Ishikawa (cell line): Measurements from ENCODE around the gene ZBTB47.
A peak's percentile ranks its signal among the peaks of the same experiment; 100 is the strongest.

Source experiments
- CEBPB ChIP-seq: IDR thresholded peaks from 2 replicates; pipeline ENCODE4 v1.6.1; 2012
- CREB1 ChIP-seq: IDR thresholded peaks from 2 replicates; pipeline ENCODE4 v1.6.1; 2012; ENCODE audit warnings: low read depth
- EGR1 ChIP-seq: IDR thresholded peaks from 2 replicates; pipeline ENCODE4 v1.6.1; 2012
- EP300 ChIP-seq: IDR thresholded peaks from 2 replicates; pipeline ENCODE4 v1.6.1; 2012; ENCODE audit warnings: borderline replicate concordance
- FOXM1 ChIP-seq: IDR thresholded peaks from 2 replicates; pipeline ENCODE4 v1.6.1; 2012; ENCODE audit warnings: low read depth, borderline replicate concordance
- NFIC ChIP-seq: IDR thresholded peaks from 2 replicates; pipeline ENCODE4 v1.6.1; 2012
- RAD21 ChIP-seq: IDR thresholded peaks from 2 replicates; pipeline ENCODE4 v1.6.1; 2012; ENCODE audit warnings: low read depth
- TAF1 ChIP-seq: IDR thresholded peaks from 2 replicates; pipeline ENCODE4 v1.6.1; 2012; ENCODE audit warnings: low read depth, mild to moderate bottlenecking
- TCF12 ChIP-seq: IDR thresholded peaks from 2 replicates; pipeline ENCODE4 v1.6.1; 2012; ENCODE audit warnings: low read depth
- TEAD4 ChIP-seq: IDR thresholded peaks from 2 replicates; pipeline ENCODE4 v1.6.1; 2012
- YY1 ChIP-seq: IDR thresholded peaks from 2 replicates; pipeline ENCODE4 v1.6.1; 2012; ENCODE audit warnings: low read depth
- ZBTB7A ChIP-seq: IDR thresholded peaks from 2 replicates; pipeline ENCODE4 v1.6.1; 2012; ENCODE audit warnings: low read depth
- TF ChIP-seq, protein P1 (sequence below): IDR thresholded peaks from 2 replicates; pipeline ENCODE4 v1.6.1; 2012
- TF ChIP-seq, protein P2 (sequence below): IDR thresholded peaks from 2 replicates; pipeline ENCODE4 v1.6.1; 2012; ENCODE audit warnings: low read depth, mild to moderate bottlenecking
- TF ChIP-seq, protein P3 (sequence below): IDR thresholded peaks from 2 replicates; pipeline ENCODE4 v1.6.1; 2012

The ZBTB47 gene

DNA sequence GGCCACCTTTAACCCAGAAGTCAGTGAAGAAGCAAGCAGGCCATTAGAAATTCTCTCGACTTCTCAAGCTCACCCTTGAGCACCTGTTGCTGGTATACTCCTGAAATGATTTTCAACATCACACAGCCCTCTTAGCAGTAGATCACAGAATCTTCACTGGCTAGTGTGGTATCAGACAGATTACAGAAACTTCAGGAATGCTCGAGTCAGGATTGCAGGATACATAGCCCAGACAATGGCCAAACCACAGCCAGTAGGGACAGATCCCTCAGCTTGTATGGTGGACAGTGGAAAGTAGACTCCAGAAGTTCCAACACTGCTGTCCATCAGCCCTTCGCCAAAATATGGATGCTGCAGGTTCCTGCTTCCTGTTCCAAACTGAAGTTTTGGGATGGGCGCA, 27.3 kb downstream of the ZBTB47 start:
- TF ChIP-seq, protein P1, sequence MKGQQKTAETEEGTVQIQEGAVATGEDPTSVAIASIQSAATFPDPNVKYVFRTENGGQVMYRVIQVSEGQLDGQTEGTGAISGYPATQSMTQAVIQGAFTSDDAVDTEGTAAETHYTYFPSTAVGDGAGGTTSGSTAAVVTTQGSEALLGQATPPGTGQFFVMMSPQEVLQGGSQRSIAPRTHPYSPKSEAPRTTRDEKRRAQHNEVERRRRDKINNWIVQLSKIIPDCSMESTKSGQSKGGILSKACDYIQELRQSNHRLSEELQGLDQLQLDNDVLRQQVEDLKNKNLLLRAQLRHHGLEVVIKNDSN, result no peak
- TF ChIP-seq, protein P2, sequence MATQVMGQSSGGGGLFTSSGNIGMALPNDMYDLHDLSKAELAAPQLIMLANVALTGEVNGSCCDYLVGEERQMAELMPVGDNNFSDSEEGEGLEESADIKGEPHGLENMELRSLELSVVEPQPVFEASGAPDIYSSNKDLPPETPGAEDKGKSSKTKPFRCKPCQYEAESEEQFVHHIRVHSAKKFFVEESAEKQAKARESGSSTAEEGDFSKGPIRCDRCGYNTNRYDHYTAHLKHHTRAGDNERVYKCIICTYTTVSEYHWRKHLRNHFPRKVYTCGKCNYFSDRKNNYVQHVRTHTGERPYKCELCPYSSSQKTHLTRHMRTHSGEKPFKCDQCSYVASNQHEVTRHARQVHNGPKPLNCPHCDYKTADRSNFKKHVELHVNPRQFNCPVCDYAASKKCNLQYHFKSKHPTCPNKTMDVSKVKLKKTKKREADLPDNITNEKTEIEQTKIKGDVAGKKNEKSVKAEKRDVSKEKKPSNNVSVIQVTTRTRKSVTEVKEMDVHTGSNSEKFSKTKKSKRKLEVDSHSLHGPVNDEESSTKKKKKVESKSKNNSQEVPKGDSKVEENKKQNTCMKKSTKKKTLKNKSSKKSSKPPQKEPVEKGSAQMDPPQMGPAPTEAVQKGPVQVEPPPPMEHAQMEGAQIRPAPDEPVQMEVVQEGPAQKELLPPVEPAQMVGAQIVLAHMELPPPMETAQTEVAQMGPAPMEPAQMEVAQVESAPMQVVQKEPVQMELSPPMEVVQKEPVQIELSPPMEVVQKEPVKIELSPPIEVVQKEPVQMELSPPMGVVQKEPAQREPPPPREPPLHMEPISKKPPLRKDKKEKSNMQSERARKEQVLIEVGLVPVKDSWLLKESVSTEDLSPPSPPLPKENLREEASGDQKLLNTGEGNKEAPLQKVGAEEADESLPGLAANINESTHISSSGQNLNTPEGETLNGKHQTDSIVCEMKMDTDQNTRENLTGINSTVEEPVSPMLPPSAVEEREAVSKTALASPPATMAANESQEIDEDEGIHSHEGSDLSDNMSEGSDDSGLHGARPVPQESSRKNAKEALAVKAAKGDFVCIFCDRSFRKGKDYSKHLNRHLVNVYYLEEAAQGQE, result no peak
- no peak for TF ChIP-seq ZBTB7A
- no peak for TF ChIP-seq EGR1
- no peak for TF ChIP-seq RAD21
- TF ChIP-seq NFIC, result no peak
- no peak for TF ChIP-seq CEBPB
- no peak for TF ChIP-seq EP300
- TF ChIP-seq, protein P3, sequence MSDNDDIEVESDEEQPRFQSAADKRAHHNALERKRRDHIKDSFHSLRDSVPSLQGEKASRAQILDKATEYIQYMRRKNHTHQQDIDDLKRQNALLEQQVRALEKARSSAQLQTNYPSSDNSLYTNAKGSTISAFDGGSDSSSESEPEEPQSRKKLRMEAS, result no peak
- TF ChIP-seq TAF1, result no peak
- TF ChIP-seq CREB1, result no peak
- TF ChIP-seq TCF12, result no peak
- TF ChIP-seq FOXM1, result no peak
- no peak for TF ChIP-seq YY1

DNA sequence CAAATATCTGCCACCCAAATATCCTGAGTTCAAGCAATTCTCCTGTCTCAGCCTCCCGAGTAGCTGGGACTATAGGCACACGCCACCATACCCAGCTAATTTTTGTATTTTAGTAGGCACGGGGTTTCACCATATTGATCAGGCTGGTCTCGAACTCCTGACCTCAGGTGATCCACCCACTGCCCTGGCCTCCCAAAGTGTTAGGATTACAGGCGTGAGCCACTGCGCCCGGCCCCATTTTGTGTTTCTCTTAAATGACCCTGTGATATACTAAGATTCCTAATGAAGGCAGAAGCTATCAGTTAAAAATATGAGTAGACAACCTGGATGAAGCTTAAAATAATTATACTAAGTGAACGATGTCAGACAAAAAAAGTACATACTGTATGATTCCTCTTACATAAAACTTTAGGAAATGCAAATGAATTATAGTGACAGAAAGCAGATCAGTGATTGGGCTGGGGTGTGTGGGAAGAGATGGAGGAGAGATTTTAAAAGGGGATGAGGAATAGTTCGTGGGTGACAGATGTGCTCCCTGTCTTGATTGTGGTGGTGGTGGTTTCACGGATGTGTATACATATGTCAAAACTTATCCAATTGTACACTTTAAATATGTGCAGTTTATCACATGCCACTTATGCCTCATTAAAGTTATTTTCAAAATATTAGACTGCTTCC, 28.0 kb downstream of the ZBTB47 start:
- no peak for TF ChIP-seq CEBPB
- no peak for TF ChIP-seq RAD21
- no peak for TF ChIP-seq TCF12
- TF ChIP-seq, protein P3, result no peak
- no peak for TF ChIP-seq FOXM1
- no peak for TF ChIP-seq ZBTB7A
- no peak for TF ChIP-seq EP300
- TF ChIP-seq CREB1, result no peak
- no peak for TF ChIP-seq YY1
- no peak for TF ChIP-seq EGR1
- TF ChIP-seq, protein P1, result no peak
- no peak for TF ChIP-seq TAF1
- TF ChIP-seq NFIC, result no peak

DNA sequence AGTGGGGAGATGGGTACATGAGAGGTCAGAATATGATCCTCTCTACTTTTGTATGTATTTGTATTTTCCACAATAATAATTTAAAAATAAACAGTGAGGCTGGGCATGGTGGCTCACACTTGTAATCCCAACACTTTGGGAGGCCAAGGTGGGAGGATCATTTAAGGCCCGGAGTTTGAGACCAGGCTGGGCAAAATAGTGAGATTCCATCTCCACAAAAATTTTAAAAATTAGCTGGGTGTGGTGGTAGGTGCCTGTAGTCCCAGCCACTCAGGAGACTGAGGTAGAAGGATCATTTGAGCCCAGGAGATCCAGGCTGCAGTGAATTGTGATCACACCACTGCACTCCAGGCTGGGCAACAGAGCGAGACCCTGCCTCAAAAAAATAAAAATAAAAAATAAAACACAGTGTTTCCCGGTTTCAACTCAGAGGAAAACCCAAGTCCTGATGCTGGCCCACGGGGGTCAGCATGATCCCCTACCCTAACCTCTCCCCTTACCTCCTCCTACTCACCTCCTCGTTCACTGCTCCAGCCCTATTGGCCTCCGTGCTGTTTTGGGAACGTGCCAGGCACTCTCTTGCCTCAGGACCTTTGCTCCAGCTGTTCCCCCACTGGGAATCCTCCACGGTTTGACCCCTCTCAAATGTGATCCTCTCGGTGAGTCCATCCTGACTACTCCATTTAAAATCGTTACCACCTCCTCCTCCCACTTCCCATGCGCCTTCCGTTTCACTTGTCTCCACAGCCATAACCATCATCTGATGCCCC, 29.0 kb downstream of the ZBTB47 start:
- no peak for TF ChIP-seq TEAD4
- TF ChIP-seq EGR1, result no peak
- TF ChIP-seq RAD21, result no peak
- no peak for TF ChIP-seq ZBTB7A
- no peak for TF ChIP-seq TAF1
- TF ChIP-seq, protein P1, result no peak
- no peak for TF ChIP-seq FOXM1
- TF ChIP-seq, protein P2, result no peak
- TF ChIP-seq, protein P3, result no peak
- TF ChIP-seq NFIC, result no peak
- no peak for TF ChIP-seq TCF12
- no peak for TF ChIP-seq CREB1
- no peak for TF ChIP-seq CEBPB
- TF ChIP-seq YY1, result no peak
- TF ChIP-seq EP300, result no peak

DNA sequence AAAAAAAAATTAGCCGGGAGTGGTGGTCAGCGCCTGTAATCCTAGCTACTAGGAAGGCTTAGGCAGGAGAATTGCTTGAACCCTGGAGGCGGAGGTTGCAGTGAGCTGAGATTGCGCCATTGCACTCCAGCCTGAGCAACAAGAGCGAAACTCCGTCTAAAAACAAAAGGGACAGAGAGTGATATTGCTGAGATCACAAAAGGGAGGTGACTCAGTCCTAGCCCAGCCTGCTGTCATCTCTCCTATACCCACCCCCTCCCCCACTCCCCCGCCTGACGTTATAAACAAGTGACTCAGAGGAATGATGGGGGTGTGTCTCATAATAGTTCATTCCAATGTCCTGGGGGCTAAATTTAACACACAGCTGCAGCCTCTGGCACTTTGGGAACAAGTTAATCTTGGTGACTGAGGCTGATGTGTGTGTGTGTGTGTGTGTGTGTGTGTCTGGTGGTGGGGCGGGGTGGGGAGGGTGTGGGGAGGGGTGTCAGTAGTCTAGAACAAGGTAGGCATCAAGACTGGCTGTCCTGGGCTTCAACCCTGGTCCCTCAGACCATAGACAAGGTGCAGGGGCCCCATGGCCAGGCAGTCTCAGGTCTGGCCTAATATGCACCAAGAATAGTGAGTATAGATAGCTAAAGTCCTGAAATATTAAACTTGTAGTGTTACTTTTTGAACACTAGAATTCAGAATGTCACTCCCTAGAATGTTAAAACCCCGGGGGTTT, 30.5 kb downstream of the ZBTB47 start:
- TF ChIP-seq TAF1 (no peak), YY1 (no peak), CEBPB (peak; percentile 58)
